ENCODE results near the gene LRRC3. TPM values are rescaled to one million over a fixed set of nuclear protein-coding genes. Genes with fewer than 3 reads are reported as not detected.

LRRC3 gene
- total RNA-seq, 1 experiment from 2014 or later, result 0.48 TPM

- BruUV-seq (replicated peaks), result no TSS peak
- DNase-seq, result no peak
- H3K9me2 ChIP-seq (ENCODE audit: insufficient read depth), result no peaks in the 10 kb centered on the region
- no peak overlapping the region for H3K4me3 ChIP-seq
- H4K20me1 ChIP-seq (ENCODE audit: insufficient read depth), result no peaks in the 10 kb centered on the region
- H3K79me2 ChIP-seq (ENCODE audit: low read depth), result no peaks in the 10 kb centered on the region
- H3K4me1 ChIP-seq (replicated peaks; ENCODE audit: insufficient read depth), result no peaks in the 10 kb centered on the region
- no peak overlapping the region for H2AFZ ChIP-seq
- no peaks in the 10 kb centered on the region for H3K36me3 ChIP-seq (ENCODE audit: low read depth)
- H3F3A ChIP-seq (ENCODE audit: insufficient read depth, low read depth), result no peaks in the 10 kb centered on the region
- H3K27ac ChIP-seq, result no peak overlapping the region
- intact Hi-C loops (cut with micrococcal nuclease; ENCODE audit: unreplicated experiment), result no loop called here
- TF ChIP-seq CTCF (conservative IDR thresholded peaks at IDR 0.05) (no peak), EZH2 (IDR thresholded peaks at IDR 0.05; ENCODE audit: low read depth) (no peak)
- no peaks in the 10 kb centered on the region for H3K9me3 ChIP-seq (ENCODE audit: insufficient read depth, low read depth)
- ChIA-PET CTCF (no interaction called here), POLR2A (ENCODE audit: unreplicated experiment) (no interaction called here)
- peaks cover 11% of the 10 kb centered on the region for H3K27me3 ChIP-seq (ENCODE audit: insufficient read depth, low read depth)
- H3K4me2 ChIP-seq, result no peak overlapping the region
Observed at GRCh38 chr21:44418108-44418875, 37.0 kb upstream of the LRRC3 start.

- BruUV-seq (replicated peaks), result no TSS peak
- no peak for DNase-seq
- Histone ChIP-seq H3K9me2 (ENCODE audit: insufficient read depth) (no peaks in the 10 kb centered on the region), H3K9me3 (ENCODE audit: insufficient read depth, low read depth) (no peaks in the 10 kb centered on the region), H3K27me3 (ENCODE audit: insufficient read depth, low read depth) (peaks cover 13% of the 10 kb centered on the region), H3K4me2 (no peak overlapping the region), H2AFZ (no peak overlapping the region), H3K4me3 (no peak overlapping the region), H3F3A (ENCODE audit: insufficient read depth, low read depth) (no peaks in the 10 kb centered on the region), H3K27ac (no peak overlapping the region), H3K36me3 (ENCODE audit: low read depth) (no peaks in the 10 kb centered on the region), H3K79me2 (ENCODE audit: low read depth) (no peaks in the 10 kb centered on the region), H4K20me1 (ENCODE audit: insufficient read depth) (no peaks in the 10 kb centered on the region), H3K4me1 (replicated peaks; ENCODE audit: insufficient read depth) (no peaks in the 10 kb centered on the region)
- intact Hi-C loops (cut with micrococcal nuclease; ENCODE audit: unreplicated experiment), result no loop called here
- POLR2A ChIA-PET (ENCODE audit: unreplicated experiment), result no interaction called here
- TF ChIP-seq EZH2 (IDR thresholded peaks at IDR 0.05; ENCODE audit: low read depth) (no peak), CTCF (conservative IDR thresholded peaks at IDR 0.05) (no peak)
- CTCF ChIA-PET, result no interaction called here
Observed at GRCh38 chr21:44418876-44419230, 36.5 kb upstream of the LRRC3 start.

- no peak for TF ChIP-seq EZH2 (IDR thresholded peaks at IDR 0.05; ENCODE audit: low read depth)
- TF ChIP-seq CTCF (conservative IDR thresholded peaks at IDR 0.05), result no peak
- H3K79me2 ChIP-seq (ENCODE audit: low read depth), result no peaks in the 10 kb centered on the region
- BruUV-seq (replicated peaks), result no TSS peak
- no peak overlapping the region for H3K27ac ChIP-seq
- no peaks in the 10 kb centered on the region for H3K9me2 ChIP-seq (ENCODE audit: insufficient read depth)
- no peaks in the 10 kb centered on the region for H3F3A ChIP-seq (ENCODE audit: insufficient read depth, low read depth)
- DNase-seq, result no peak
- intact Hi-C loops (cut with micrococcal nuclease; ENCODE audit: unreplicated experiment), result no loop called here
- H3K9me3 ChIP-seq (ENCODE audit: insufficient read depth, low read depth), result no peaks in the 10 kb centered on the region
- no peaks in the 10 kb centered on the region for H3K4me1 ChIP-seq (replicated peaks; ENCODE audit: insufficient read depth)
- H3K36me3 ChIP-seq (ENCODE audit: low read depth), result no peaks in the 10 kb centered on the region
- H3K27me3 ChIP-seq (ENCODE audit: insufficient read depth, low read depth), result peaks cover 19% of the 10 kb centered on the region
- CTCF ChIA-PET, result no interaction called here
- H3K4me2 ChIP-seq, result no peak overlapping the region
- H4K20me1 ChIP-seq (ENCODE audit: insufficient read depth), result no peaks in the 10 kb centered on the region
- H2AFZ ChIP-seq, result no peak overlapping the region
- H3K4me3 ChIP-seq, result no peak overlapping the region
- POLR2A ChIA-PET (ENCODE audit: unreplicated experiment), result no interaction called here
Observed at GRCh38 chr21:44419679-44420078, 35.6 kb upstream of the LRRC3 start.
